Stimulated activated CD4-positive, alpha-beta T cell treated with anti-CD3 and anti-CD28 coated beads, Interleukin-4, amount 100 ng/mL, for 48 hours (primary cell): ENCODE measurements around the gene MARVELD2.
"Not testable (repeated sequence)": the region's sequence is repeated elsewhere in the genome, so short reads cannot be mapped to it uniquely, and the experiment has no call there.

Experiments
- DNase-seq, 2 donors: peaks; one replicate each; pipeline ENCODE4 v3.0.0-alpha.2; 2020; ENCODE audit warnings: low read depth in 2 of 2

The MARVELD2 gene, protein sequence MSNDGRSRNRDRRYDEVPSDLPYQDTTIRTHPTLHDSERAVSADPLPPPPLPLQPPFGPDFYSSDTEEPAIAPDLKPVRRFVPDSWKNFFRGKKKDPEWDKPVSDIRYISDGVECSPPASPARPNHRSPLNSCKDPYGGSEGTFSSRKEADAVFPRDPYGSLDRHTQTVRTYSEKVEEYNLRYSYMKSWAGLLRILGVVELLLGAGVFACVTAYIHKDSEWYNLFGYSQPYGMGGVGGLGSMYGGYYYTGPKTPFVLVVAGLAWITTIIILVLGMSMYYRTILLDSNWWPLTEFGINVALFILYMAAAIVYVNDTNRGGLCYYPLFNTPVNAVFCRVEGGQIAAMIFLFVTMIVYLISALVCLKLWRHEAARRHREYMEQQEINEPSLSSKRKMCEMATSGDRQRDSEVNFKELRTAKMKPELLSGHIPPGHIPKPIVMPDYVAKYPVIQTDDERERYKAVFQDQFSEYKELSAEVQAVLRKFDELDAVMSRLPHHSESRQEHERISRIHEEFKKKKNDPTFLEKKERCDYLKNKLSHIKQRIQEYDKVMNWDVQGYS

DNA sequence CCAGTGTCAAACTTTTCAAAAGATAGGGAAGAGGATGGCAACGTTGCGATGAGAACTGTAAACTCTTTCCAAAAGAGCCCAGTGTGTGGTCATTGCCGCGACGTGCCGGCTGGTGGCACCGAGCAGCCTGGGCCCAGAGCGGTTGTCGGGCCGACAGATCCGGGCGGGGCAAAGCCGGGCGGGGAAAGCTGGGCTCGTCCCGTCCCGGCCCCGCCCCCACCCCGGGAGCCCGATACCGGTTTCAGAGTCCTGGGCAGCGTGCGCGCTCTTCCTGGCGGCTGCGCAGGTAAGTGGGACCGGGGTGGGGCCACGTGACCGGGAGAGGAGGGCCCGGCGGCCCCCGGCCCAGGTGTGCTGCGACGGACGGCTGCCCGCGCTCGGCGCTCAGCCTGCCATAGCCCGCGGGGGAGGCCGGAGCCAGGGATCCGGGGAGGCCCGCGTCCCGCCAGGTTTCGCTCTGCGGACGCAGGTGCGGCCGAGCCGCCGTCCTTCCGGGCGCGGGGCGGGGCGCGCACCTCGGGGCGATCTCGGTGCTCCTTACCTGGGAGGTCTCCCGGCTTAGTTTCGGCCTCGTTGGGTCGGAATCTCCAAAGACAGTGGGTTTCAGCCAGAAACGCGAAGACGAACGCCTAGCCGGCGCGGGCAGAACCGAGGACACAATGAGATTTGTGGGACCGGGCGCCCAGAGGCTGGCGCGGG is at the start of gene MARVELD2:
Gene MARVELD2 (plus strand): TSS at position 232 of the 699 bp plus-strand sequence. CDS start 4,270 bp downstream, outside the sequence.
- peak; percentile 23 to 32 for DNase-seq

- DNase-seq, result no peak
Measured at GRCh38 chr5:69367697-69368279, 47.1 kb upstream of the MARVELD2 start.

DNA sequence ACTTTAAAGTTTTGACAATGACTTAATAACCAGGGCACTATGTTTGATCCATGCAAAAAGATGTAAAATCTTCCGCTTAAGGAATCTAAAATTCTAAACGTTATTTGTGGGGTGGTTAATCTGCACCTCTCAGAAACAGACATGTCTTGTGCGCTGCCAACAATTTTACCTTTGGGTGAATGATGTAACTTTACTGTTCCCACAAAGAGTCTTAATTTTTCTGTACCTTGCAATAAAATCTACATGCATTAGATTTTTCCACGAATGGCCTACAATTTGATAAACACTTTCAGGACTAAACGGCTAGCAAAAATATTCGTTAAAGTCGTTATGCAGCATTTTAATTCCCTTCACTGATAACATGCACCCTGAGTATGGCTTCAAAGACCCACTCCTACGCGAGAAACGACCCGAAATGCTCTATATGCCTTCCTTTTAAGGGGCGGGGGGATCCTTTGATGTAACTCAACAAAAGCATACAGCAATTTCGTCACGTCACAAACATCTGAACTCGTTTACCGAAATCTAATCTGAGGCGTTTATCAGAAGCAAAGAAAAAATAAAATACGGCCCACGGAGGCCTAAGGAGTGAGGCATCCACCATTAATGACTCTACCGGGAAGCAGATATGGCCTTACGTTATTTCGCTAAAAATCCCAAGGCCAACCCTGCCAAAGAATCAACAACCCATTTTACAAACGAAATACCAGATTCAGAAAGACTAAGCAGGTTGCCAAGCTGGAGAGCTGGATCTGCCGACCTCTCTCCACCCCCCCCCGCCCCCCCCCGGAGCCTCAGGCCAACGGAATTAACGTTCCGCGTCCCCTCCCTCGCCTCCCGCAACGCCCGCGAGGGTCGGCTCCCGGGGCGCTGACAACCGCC is 46.2 kb upstream of the MARVELD2 start:
- DNase-seq, result no peak

GRCh38 chr5:69369340-69370121 is 45.4 kb upstream of the MARVELD2 start, which contains the start of the genes AK6, RAD17 and TAF9:
Gene AK6, minus strand, starts transcription at chr5:69369520. Its CDS starts 30 bp downstream, at chr5:69369490.
Gene RAD17, plus strand, starts transcription at chr5:69369818. Its CDS starts 2,391 bp downstream, at chr5:69372209.
Gene TAF9, minus strand, starts transcription at chr5:69369520. Its CDS starts 3,783 bp downstream, at chr5:69365737.
- DNase-seq, result peak; percentile 86 to 89

DNA sequence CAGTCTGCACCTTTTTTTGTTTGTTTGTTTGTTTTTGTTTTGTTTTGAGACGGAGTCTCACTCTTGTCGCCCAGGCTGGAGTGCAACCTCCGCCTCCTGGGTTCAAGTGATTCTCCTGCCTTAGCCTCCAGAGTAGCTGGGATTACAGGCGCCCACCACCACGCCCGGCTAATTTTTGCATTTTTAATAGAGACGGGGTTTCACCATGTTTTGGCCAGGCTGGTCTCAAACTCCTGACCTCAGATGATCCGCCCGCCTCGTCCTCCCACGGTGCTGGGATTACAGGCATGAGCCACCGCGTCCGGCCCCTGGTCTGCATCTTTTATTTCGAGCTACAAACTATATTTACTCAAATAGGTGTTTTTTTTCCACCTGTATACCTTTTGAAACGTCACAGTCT is 44.6 kb upstream of the MARVELD2 start:
- not testable (repeated sequence) for DNase-seq

DNA sequence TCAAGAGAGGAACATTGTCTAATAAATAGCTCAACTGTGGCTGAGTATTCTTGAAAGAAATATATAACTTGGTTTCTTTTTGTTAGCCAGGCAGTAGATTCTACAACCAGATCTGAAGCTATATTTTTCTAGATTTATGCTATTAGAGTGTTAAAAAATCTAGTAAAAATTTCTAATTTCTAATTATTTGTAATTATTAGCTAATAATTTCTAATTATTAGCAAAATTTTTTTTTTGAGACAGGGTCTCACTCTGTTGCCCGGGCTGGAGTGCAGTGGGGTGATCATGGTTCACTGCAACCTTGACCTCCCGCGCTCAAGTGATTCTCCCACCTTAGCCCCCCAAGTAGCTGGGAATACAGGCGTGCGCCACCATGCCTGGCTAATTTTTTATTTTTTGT is 42.5 kb upstream of the MARVELD2 start:
- DNase-seq, result no peak

DNA sequence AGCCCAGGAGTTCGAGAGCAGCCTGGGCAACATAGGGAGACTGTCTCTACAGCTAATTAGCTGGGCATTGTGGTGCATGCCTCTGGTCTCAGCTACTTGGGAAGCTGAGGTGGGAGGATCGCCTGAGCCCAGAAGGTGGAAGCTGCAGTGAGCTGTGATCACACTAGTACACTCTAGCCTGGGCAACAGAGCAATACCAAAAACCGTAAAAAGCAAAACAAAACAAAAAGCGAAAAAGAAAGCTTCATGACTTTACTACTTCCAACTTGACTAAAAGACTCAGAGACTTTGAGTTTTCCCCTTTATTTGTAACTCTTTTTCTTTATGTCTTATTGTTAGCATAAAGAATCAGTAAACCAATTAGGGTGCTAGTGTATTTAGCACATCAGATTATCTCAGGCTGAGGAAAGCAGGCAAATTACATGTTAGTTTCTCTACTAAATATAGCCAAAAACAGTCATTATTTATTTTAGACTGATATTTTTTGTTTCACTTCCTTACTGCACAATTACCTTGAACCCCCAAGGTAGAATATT is 39.9 kb upstream of the MARVELD2 start:
- DNase-seq, result no peak

GRCh38 chr5:69378376-69378775 is 36.5 kb upstream of the MARVELD2 start:
- DNase-seq, result no peak

DNA sequence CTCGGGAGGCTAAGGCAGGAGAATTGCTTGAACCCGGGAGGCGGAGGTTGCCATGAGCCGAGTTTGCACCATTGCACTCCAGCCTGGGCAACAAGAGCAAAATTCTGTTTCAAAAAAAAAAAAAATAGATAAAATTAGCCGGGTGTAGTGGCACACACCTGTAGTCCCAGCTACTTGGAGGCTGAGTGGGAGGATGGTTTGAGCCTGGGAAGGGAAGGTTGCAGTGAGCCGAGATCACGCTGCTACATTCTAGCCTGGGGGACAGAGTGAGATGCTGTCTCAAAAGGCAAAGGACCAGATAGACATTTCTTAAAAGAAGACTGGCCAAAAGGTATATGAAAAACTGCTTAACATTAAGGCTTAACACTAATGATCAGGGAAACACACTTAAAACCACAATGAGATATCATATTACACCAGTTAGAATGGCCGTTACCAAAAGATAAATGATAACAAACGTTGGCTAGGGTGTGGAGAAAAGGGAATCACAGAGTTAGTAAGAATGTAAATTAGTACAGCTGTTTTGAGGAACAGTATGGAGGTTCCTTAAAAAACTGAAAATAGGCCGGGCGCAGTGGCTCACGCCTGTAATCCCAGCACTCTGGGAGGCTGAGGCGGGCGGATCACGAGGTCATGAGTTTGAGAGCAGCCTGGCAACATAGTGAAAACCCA is 10.1 kb upstream of the MARVELD2 start:
- DNase-seq, result no peak

- DNase-seq, result no peak
Measured at GRCh38 chr5:69415584-69415958, 655 bp downstream of the MARVELD2 start.

DNA sequence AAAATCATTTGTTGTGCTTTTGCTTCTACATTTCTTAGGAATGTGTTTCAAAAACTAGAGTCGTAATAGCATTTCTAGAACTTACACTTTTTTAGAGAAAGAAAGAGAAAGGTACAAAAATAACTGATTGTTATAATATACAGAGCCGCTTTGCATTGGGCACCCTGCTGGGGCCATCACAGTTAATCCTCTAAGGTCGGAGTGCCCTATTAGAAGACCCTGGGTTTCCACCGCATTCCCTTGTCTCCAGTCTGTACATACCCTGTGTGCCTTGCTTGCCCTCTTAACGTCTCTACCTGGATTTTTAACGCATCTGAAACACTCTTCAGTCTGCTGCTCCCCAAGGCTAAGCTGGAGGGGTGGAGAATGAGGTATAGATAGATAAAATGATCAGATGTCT is 1.3 kb downstream of the MARVELD2 start:
- DNase-seq, result no peak

- no peak for DNase-seq
Measured at GRCh38 chr5:69416699-69417098, 1.8 kb downstream of the MARVELD2 start.

GRCh38 chr5:69418554-69418953 is 3.6 kb downstream of the MARVELD2 start:
- DNase-seq, result no peak

DNA sequence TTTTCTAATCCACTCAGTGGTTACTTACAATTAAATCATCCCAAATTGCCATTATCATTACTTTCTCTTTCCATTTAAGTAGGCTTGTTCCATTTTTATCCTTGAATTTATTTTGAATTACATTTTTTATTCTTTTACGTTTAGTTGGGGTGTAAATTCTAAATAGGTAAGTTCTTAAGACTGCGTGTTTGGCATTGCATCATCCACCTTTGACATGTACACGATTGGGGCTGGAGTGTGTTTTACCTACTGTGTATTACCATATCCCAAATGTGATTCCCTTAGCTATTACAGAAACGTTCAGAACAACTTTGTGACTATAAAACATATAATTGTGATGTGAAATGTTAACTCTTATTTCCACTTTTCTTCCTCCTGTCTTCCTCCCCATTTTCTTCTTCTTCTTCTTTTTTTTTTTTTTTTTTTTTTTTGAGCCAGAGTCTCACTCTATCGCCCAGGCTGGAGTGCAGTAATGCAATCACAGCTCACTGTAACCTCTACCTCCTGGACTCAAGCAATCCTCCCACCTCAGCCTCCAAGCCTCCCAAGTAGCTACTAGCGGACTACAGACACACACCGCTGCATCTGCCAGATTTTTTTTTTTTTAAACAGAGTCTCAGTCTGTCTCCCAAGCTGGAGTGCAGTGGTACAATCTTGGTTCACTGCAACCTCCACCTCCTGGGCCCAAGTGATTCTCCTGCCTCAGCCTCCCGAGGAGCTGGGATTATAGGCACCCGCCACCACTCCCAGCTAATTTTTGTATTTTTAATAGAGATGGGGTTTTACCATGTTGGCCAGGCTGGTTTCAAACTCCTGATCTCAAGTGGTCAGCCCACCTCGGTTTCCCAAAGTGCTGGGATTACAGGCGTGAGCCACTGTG is 16.7 kb downstream of the MARVELD2 start:
- no peak for DNase-seq

DNA sequence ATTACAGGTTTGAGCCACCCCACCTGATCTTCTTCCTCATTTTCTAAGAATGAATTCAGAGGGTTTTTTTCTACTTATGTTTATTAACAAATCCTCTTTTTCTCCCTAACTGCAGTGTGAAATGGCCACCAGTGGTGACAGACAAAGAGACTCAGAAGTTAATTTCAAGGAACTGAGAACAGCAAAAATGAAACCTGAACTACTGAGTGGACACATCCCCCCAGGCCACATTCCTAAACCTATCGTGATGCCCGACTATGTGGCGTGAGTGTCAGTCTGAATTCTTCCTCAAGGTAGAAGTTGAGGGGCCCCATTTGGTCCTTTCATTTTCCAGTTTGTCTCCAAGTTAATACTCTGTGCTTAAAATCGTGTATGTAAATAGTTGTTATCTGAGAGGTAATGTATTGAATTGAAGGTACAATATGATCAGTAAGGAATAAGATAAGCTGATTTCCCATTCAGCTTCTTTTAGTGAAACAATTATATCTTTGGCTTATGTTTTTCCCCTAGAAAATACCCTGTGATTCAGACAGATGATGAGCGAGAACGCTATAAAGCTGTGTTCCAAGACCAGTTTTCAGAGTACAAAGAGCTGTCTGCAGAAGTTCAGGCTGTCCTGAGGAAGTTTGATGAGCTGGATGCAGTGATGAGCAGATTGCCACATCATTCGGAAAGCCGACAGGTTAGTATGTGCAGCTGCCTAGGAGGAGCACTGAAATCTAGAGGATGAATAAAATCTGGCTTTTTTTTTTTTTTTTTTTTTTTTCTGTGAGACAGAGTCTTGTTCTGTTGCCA is 17.7 kb downstream of the MARVELD2 start:
- no peak for DNase-seq

DNA sequence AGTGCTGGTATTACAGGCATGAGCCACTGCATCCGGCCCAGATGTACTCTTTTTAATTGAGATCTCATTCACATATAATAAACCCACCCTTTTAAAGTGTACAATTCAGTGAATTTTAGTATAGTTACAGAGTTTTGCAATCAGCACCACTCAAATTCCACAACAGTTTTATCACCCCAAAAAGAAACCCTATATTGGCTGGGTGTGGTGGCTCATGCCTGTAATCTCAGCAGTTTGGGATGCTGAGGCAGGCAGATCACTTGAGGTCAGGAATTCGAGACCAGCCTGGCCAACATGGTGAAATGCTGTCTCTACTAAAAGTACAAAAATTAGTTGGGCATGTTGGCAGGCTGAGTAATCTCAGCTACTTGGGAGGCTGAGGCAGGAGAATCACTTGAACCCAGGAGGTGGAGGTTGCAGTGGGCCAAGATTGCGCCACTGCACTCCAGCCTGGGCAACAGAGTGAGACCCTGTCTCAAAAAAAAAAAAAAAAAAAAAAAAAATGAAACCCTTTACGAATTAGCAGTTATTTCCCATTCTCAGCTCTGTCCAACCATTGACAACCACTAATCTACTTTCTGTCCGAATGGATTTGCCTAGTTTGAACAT is 20.5 kb downstream of the MARVELD2 start:
- DNase-seq, result not testable (repeated sequence)

GRCh38 chr5:69444127-69444754 is 29.3 kb downstream of the MARVELD2 start:
- no peak for DNase-seq
